Fibroblast of mammary gland (primary cell): Measurements from ENCODE around the gene CSAD.
A peak's percentile ranks its signal among the peaks of the same experiment; 100 is the strongest.
"Not testable (repeated sequence)": the region's sequence is repeated elsewhere in the genome, so short reads cannot be mapped to it uniquely, and the experiment has no call there.

Source experiments
- DNase-seq: peaks from one replicate; pipeline ENCODE4 v3.0.0-alpha.2; 2010; ENCODE audit warnings: low read depth
- H3K4me3 ChIP-seq: 2 replicates; pipeline ENCODE4 v1.5.1; 2011; ENCODE audit warnings: low read depth, mild to moderate bottlenecking, low read length, moderate library complexity; ENCODE audit not compliant: control insufficient read depth
- TF ChIP-seq, protein P1 (sequence below): conservative IDR thresholded peaks from 2 replicates; pipeline ENCODE4 v1.5.1; 2011; ENCODE audit warnings: low read depth, low read length, inconsistent platforms; ENCODE audit not compliant: control insufficient read depth, insufficient read depth

The CSAD gene

DNA sequence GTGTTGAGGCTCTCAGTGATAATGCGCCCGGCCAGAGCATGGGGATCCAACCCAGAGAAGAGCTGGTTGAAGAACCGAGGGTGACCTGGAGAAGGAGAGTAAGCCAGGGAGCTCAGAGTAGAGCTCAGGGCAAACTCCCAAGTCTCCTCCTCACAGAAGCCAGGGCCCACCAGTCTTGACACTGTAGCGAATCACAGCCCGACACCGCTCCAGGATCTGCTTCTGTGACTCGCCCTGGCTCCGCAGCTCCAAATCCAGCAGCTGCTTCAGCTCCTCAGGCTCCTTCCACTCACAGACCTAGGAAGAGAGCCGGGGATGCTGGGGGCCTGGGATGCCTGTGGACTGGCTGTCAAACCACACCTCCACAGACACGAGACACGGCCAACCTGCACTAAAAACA, 8.4 kb downstream of the CSAD start:
- TF ChIP-seq, protein P1, sequence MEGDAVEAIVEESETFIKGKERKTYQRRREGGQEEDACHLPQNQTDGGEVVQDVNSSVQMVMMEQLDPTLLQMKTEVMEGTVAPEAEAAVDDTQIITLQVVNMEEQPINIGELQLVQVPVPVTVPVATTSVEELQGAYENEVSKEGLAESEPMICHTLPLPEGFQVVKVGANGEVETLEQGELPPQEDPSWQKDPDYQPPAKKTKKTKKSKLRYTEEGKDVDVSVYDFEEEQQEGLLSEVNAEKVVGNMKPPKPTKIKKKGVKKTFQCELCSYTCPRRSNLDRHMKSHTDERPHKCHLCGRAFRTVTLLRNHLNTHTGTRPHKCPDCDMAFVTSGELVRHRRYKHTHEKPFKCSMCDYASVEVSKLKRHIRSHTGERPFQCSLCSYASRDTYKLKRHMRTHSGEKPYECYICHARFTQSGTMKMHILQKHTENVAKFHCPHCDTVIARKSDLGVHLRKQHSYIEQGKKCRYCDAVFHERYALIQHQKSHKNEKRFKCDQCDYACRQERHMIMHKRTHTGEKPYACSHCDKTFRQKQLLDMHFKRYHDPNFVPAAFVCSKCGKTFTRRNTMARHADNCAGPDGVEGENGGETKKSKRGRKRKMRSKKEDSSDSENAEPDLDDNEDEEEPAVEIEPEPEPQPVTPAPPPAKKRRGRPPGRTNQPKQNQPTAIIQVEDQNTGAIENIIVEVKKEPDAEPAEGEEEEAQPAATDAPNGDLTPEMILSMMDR: no peak
- DNase-seq: peak; percentile 72
- no peak overlapping the region for H3K4me3 ChIP-seq

DNA sequence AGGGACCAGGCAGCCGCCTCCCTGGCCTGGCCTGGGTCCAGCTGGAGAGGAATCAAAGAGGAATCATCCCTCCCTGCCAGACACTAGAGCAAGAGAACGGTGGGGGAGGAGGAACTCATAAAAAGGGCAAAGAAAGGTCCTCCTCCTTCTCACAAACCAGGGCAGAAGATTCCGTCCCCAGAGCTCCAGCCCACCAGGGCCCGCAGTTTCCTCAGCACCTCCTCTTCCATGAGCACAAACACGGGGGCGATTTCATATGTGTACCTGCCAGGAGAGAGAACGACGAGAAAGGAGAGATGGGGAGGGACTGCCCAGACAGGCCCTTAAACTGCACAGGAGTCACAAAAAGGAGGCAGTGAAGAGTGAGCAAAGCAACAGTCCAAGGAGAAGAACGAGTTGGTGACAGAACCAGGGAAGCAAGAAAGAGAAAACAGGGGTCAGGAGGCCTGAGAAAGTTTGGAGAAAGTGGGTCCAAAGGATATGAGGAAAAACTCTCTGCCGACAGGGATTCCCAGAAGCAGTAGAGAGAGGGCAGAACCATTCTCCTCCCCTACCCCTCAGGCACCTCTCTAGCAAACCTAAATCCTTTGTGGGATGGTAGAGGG, 8.9 kb downstream of the CSAD start:
- no peak overlapping the region for H3K4me3 ChIP-seq
- peak; percentile 25 for DNase-seq
- TF ChIP-seq, protein P1: no peak

- TF ChIP-seq, protein P1: no peak
- no peak for DNase-seq
- H3K4me3 ChIP-seq: no peak overlapping the region
These were observed 9.6 kb downstream of the CSAD start for GRCh38 chr12:53170876-53171724.

DNA sequence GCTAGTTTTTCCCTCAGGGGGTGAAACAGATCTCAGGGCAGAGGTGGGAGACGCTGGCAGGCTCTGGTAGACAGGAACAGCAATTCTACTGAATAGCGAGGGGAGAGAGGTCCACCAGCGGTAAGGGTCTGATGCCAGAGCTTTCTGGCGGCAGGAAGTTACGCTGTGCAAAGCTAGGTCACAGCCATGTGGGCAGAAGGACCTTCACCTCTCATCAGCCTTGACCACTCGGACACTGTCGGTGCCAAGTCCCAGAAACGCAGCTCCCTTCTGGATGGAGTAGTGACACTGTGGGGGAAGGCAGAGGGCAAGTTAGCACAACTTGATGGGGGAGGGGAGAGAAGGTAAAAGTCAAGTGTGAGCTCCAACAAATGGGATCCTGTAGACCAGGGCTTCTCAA, 10.5 kb downstream of the CSAD start:
- TF ChIP-seq, protein P1: no peak
- no peak for DNase-seq
- no peak overlapping the region for H3K4me3 ChIP-seq

DNA sequence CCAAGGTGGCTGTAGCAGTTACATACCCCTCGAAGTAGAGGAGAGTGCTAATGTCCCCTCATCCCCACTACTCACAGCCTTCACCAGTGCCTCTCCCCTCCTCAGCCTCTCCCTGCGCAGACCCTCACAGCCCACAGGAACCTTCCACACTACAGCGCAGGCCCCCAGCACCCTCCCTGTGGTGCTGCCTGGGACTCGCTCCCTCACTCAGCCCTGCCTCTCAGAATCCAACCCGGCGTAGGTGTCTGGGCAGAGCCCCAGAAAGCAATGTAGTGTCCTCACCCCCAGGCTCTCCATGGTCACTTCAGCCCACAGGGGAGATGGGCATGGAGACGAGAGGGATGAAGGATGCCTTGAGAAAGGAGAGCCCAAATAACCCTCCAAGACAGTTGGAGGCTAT, 11.1 kb downstream of the CSAD start:
- no peak for DNase-seq
- no peak overlapping the region for H3K4me3 ChIP-seq
- TF ChIP-seq, protein P1: no peak

- no peak overlapping the region for H3K4me3 ChIP-seq
- TF ChIP-seq, protein P1: no peak
- DNase-seq: no peak
These were observed 13.9 kb downstream of the CSAD start for GRCh38 chr12:53166837-53167236.

DNA sequence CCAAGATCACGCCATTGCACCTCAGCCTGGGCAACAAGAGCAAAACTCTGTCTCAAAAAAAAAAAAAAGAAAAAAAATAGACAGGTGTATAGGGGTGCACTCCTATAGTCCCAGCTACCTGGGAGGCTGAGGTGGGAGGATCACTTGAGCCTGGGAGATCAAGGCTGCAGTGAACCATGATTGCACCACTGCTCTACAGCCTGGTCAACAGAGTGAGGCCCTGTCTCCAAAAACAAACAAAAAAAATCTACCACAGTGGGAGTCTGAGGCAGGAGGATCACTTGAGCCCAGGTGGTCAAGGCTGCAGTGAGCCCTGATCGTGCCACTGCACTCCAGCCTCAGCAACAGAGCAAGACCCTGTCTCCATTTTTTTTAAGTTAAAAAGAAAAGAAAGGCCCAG, 17.7 kb downstream of the CSAD start:
- H3K4me3 ChIP-seq, DNase-seq: not testable (repeated sequence)
